NCI-H774 (cell line): Measurements from ENCODE around the gene CAPN5.

Source experiments
- DNase-seq: peaks from one replicate; lab custom pipeline; 2025; lab: John Stamatoyannopoulos, UW

The CAPN5 gene

DNA sequence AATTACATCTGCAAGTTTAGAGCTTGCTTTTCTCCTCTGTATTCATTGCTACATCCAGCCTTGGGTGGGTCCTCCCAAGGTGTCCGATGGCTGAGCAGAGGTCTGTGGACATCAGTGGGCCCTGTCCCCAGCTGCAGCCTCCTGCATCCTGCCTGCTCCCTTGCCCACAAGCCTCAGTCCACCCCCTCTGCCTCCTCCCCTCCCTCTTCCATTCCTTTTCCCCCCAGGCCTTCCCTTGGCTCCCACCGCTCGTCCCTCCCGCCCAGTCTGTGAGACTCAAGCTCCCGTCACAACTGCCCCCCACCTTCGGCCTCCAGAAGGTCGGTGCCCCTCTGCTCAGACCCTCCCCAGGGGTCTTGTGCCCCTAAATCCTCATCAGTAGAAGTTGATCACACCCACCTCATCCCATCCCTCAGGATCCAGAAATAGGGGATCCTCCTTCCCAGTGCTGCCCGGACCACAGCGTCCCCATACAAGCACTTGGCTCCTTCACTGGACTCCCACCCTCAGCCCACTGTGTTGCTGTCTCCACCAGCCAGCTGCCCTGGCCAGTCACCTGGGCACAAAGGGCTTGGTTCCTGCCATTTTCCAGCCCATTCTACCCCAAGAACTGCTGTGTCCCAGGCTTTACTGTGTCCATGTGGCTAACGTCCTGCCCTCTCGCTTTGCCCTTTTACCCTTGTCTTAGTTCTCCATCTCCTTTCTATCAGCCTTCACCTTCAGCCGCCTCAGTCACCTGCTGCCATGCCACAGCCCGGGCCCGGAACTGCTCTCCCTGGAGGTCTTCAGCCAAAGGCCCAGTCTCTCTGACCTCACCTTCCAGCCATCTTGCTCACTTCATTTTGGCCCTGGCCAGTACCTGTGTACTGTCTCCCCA lies 33.6 kb downstream of the CAPN5 start:
- DNase-seq: no peak

GRCh38 chr11:77101043-77101537 lies 34.3 kb downstream of the CAPN5 start:
- DNase-seq: no peak

- DNase-seq: no peak
Measured at GRCh38 chr11:77102246-77103210, 35.8 kb downstream of the CAPN5 start, which contains the start of gene OMP. Gene OMP (plus strand): TSS chr11:77102840. CDS start chr11:77102840, 0 bp downstream.

GRCh38 chr11:77103319-77103718 lies 36.5 kb downstream of the CAPN5 start:
- DNase-seq: no peak

- DNase-seq: no peak
Measured at GRCh38 chr11:77104727-77105126, 38.0 kb downstream of the CAPN5 start.

DNA sequence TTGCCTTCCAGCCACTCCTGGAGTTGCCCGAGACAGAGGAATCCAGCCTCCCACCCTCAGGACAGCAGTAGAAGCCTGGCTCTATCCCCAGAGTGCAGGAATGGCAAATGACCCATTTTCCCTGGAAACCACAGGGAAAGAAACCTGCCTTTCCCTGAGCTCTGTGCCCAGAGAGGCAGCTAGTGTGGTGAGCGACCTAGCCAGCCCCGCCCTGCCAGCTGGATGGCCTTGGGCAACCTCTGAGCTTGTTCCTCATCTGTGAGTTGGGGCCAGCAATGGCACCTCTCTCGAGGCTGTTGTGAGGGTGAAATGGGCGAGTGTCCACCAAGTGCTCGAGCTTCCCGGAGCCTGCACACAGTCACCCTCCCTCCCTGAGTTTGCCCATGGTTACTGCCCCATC lies 39.5 kb downstream of the CAPN5 start:
- no peak for DNase-seq

DNA sequence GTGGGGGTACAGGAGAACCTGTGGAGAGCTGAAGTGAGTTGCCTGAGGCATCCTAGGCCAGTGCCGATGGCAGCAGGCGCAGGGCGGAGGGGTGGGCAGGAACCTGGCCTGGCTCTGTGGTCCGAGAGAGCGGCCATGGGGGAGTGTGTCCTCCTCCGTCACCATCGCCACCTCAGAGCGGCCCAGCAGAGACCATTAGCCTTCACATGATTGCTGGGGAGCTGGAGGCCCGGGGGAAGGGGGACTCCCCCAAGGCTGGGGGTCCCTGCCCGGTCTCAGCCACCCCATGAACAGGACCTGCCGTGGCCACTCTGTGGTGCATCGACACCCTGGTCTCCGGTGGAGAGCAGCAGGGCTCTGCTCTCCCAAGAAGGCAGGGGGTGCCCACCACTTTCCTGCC lies 40.0 kb downstream of the CAPN5 start:
- DNase-seq: no peak

- no peak for DNase-seq
Measured at GRCh38 chr11:77107950-77108349, 41.2 kb downstream of the CAPN5 start.

DNA sequence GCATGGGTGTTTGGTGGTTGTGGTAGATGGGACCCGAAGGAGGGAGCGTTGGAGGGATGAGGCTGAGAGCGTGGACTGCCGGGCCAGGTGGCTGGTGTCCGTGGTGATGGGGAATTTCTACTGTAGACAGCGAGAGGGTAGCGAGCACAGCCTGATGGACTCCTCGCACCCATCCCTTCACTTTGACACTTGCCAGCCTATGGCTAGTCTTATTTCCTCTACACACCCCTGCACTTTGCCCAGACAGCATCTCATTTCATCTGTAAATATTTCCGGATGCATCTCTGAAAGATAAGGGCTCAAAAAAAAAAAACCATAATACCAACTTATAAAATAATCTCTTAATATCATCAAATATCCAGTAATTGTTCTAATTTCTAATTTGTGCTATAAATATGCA lies 41.7 kb downstream of the CAPN5 start:
- no peak for DNase-seq

GRCh38 chr11:77109236-77110019 lies 42.7 kb downstream of the CAPN5 start:
- no peak for DNase-seq

DNA sequence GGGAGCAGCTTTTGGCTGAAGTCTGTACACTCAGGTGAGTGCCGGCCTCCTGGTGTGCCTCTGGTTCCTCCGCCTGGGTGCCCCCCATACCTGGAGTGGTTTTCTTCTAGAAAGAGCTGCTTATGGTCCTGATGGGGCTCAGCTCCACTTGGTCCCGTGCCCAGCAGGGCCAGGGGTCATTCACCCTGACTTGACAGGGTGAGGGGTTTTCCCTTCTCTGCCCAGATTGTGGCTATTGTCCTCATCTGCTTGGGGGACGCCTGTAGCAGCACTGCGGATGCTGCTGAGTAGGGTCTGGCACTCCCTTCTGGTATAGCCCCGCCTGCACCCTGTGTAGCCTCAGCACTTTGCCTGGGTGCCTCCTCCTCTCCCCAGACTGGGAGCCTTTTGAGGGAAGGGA lies 44.1 kb downstream of the CAPN5 start:
- no peak for DNase-seq

DNA sequence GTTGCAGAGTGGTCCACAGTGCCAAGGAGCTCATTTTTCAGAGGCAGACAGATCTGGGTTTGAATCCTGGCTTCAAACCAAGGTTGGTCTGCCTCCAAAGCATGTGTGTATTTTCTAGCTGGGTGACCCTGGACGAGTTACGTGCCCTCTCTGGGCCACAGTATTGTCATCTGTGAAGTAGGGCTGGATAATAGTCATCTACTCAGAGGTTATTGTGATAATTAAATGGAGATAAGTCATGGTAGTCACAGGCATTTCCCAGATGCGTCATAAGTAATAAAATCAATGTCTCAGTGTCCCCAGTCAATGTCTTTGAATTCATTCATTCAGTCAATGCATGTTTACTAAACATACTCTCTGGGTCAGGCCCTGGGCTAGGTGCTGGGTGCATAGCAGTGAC lies 44.5 kb downstream of the CAPN5 start:
- no peak for DNase-seq

- no peak for DNase-seq
Measured at GRCh38 chr11:77111946-77112345, 45.2 kb downstream of the CAPN5 start.

- DNase-seq: no peak
Measured at GRCh38 chr11:77112641-77113381, 46.0 kb downstream of the CAPN5 start.

GRCh38 chr11:77113382-77114088 lies 46.8 kb downstream of the CAPN5 start:
- DNase-seq: no peak

GRCh38 chr11:77114089-77114463 lies 47.3 kb downstream of the CAPN5 start:
- no peak for DNase-seq

GRCh38 chr11:77115181-77115611 lies 48.4 kb downstream of the CAPN5 start:
- DNase-seq: no peak

GRCh38 chr11:77115956-77116355 lies 49.2 kb downstream of the CAPN5 start:
- DNase-seq: no peak

DNA sequence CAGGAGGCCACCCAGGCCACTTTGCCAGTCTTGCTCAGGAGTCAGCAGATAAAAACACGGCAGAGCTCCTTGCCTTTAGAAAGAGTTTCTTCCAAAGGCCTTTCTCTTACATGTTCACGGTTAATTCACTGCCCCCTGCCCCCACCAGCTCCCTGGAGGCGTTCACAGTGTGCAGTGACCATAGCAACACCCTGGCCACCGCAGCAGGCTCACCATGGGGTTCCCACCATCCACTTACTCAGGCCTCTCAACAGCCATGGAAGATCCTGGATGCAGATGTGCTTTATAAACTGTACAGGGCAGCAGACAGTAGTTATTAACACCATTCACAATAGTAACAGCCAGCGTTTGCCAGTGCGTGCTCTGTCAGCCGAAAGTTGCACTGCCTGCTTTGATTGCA lies 50.7 kb downstream of the CAPN5 start:
- no peak for DNase-seq

DNA sequence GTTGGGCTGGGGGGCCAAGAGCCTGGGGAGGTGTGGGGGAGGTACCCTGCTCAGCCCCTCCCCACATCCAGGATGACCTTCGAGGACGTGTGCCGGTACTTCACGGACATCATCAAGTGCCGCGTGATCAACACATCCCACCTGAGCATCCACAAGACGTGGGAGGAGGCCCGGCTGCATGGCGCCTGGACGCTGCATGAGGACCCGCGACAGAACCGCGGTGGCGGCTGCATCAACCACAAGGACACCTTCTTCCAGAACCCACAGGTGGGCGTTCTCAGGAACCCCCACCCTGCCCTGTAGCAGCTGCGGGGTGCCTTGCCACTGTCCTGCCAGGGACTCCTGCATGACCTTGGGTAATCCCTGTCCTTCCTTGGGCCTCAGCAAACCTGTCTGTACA lies 51.3 kb downstream of the CAPN5 start:
- no peak for DNase-seq
